Stimulated activated naive CD8-positive, alpha-beta T cell treated with anti-CD3 and anti-CD28 coated beads, Interleukin-15, Interleukin-2, amounts not matched to agents 100 ng/mL and 50 ng/mL, for 24 hours (primary cell): ENCODE measurements around the gene MTAP.

Experiments
- H3K27ac Mint-ChIP-seq: one replicate; pipeline ENCODE4 v1.8.0; 2021; ENCODE audit warnings: mild to moderate bottlenecking, mixed read lengths
- H3K27me3 Mint-ChIP-seq: one replicate; pipeline ENCODE4 v1.8.0; 2021; ENCODE audit warnings: mixed read lengths
- H3K36me3 Mint-ChIP-seq: one replicate; pipeline ENCODE4 v1.8.0; 2021; ENCODE audit warnings: low read depth, mixed read lengths
- H3K4me1 Mint-ChIP-seq: one replicate; pipeline ENCODE4 v1.8.0; 2021; ENCODE audit warnings: low read depth, mixed read lengths
- H3K4me3 Mint-ChIP-seq: one replicate; pipeline ENCODE4 v1.8.0; 2021; ENCODE audit warnings: mild to moderate bottlenecking, mixed read lengths
- H3K9me3 Mint-ChIP-seq: one replicate; pipeline ENCODE4 v1.8.0; 2021; ENCODE audit warnings: mixed read lengths

Gene MTAP

DNA sequence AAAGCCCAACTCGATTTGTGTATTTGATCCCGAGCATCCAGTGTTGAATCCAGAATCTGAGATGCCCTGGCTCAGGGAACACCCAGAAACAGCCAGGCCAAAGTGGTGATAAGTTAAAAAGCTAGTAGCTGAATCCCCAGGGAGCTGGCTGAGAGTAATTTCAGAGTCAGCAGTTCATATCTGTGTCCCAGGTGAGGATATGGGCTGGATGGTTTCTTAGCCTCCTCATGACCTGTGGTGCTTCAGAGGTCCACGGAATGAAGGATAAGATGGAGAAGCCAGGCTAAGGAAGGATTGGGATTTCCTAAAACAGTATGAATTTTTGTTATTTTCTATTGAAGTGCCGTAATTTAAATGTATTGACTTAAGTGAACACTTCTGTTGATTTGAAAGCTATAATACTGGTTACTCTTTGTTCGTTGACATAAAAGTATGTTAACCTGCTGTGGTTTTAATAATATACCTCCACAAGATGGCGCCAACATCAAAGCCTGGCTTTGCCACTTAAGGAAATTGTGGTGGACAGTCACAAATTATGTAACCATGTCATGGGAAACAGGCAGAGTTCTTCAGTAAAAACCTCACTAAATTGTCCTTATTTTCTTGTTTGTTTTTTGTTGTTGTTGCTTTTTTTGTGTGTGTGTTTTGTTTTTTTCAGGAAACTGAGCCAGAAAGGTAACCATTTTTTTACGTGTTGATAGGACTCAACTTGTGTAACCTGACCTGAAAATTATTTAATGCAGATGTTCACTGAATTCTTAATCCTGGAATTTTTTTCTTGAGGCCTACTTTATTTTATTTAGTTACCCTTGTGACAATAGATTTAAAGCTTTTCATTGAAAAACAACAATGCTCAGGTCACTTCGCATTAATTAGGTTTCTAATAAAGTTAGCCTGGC lies 11.4 kb downstream of the MTAP start:
- Mint-ChIP-seq H3K27ac (peak overlapping the region; percentile 49), H3K9me3 (no peaks in the 10 kb centered on the region), H3K4me3 (no peak overlapping the region), H3K4me1 (peaks cover 43% of the 10 kb centered on the region), H3K27me3 (no peaks in the 10 kb centered on the region), H3K36me3 (peaks cover 71% of the 10 kb centered on the region)

DNA sequence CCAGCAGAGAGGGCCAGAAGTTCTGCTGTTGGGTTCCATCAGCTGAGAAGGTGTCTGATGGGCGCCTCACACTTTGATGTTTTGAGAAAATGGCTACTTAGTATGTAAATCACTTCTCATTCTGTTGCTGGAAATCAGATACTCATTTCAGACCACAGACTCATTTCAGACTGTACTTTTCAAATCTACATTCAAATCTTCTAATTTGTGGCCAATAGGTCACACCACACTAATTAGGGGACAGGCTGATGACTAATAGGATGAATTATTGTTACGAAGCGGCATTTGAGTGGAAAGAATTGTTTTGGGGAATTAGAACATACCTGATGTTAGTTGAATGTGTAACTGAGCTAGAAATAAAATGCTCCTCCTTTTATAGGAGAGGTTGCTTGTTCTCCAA lies 13.2 kb downstream of the MTAP start:
- H3K27ac Mint-ChIP-seq = no peak overlapping the region
- H3K4me3 Mint-ChIP-seq = no peak overlapping the region
- peaks cover 75% of the 10 kb centered on the region for H3K36me3 Mint-ChIP-seq
- peaks cover 38% of the 10 kb centered on the region for H3K4me1 Mint-ChIP-seq
- no peaks in the 10 kb centered on the region for H3K9me3 Mint-ChIP-seq
- no peaks in the 10 kb centered on the region for H3K27me3 Mint-ChIP-seq

DNA sequence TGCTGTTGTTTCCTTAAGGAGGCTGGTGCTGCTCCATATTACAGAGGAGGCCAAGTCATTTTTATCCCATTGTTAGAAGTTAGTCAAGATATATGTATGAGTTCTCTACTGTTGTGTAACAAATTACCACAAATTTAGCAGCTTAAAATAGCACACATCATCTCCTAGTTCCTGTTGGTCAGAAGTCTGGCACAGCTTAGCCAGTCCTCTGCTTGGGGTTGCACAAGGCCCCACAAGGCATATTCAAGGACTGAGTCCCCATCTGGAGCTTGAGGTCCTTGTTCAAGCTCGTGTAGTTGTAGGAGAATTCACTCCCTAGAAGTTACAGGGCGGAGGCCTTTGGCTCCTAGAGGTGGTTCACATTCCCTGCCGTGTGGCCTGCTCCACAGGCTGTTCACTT lies 14.7 kb downstream of the MTAP start:
- Mint-ChIP-seq H3K4me3 (no peak overlapping the region), H3K36me3 (peaks cover 79% of the 10 kb centered on the region), H3K27me3 (no peaks in the 10 kb centered on the region), H3K9me3 (peaks cover 4% of the 10 kb centered on the region), H3K4me1 (peaks cover 37% of the 10 kb centered on the region), H3K27ac (no peak overlapping the region)

- Mint-ChIP-seq H3K27me3 (no peaks in the 10 kb centered on the region), H3K4me1 (peaks cover 42% of the 10 kb centered on the region), H3K36me3 (peaks cover 94% of the 10 kb centered on the region), H3K4me3 (no peak overlapping the region), H3K9me3 (peaks cover 8% of the 10 kb centered on the region), H3K27ac (no peak overlapping the region)
Measured at GRCh38 chr9:21825637-21826036, 23.2 kb downstream of the MTAP start.

- no peaks in the 10 kb centered on the region for H3K27me3 Mint-ChIP-seq
Measured at GRCh38 chr9:21828853-21829410, 26.5 kb downstream of the MTAP start.

DNA sequence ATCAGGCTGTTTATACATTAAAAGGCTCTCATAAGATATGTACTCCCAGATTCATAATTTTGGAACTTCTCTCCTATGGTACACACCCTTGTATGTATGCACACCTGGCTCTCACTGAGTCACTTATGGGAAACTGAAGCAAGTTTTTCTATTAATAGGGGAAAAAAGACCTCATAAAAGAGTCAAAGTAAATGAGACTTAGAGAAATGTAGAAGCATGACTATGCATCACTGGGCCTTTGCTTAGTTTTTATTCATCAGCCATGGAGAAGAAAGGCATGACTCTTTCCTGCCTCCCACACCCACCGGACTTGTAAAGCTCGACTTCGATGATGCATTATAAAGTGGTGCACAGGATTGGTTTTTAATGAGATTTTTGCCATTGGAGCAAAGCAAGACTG lies 28.2 kb downstream of the MTAP start:
- H3K9me3 Mint-ChIP-seq = no peaks in the 10 kb centered on the region
- no peaks in the 10 kb centered on the region for H3K27me3 Mint-ChIP-seq
- H3K4me3 Mint-ChIP-seq = no peak overlapping the region
- H3K27ac Mint-ChIP-seq = no peak overlapping the region
- peaks cover 89% of the 10 kb centered on the region for H3K36me3 Mint-ChIP-seq
- peaks cover 46% of the 10 kb centered on the region for H3K4me1 Mint-ChIP-seq

More at GRCh38 chr9:21828853-21829410, 26.5 kb downstream of the MTAP start:
- Mint-ChIP-seq H3K4me1 (peaks cover 50% of the 10 kb centered on the region), H3K4me3 (no peak overlapping the region), H3K36me3 (peaks cover 92% of the 10 kb centered on the region), H3K9me3 (no peaks in the 10 kb centered on the region), H3K27ac (no peak overlapping the region)

DNA sequence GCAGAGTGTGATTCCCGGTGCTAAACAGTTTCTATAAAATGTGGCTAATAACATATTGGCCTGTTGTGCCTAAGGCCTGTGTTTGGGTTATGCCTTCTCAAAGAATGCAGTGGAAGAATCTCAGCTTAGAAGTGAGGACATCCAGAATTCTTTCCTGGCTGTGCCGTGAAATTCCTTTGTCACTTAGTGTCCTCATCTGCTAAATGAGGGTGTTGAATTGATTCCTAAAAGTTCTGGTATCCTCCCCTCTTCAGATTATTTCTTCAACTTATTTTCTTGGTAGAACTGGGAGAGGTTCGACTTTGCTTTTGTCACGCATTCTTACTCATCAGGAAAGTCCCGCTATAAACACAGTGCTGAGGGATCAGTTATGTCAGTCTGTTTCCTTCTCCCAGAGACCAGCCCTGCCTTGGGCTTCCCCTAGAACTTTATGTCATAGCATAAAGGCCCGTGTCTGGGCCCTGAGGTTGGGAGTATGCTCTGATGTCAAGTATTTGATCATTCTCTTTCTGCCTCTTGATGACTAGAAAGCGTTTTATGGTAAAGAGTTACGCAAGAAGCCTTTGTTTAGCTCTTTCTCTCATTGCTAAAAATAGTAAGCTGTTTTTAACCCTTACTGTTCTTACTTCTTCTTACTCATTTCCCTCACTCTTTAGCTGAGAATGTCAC lies 29.5 kb downstream of the MTAP start:
- Mint-ChIP-seq H3K9me3 (no peaks in the 10 kb centered on the region), H3K27me3 (no peaks in the 10 kb centered on the region), H3K4me3 (no peak overlapping the region), H3K27ac (peak overlapping the region; percentile 76), H3K4me1 (peaks cover 60% of the 10 kb centered on the region), H3K36me3 (peaks cover 89% of the 10 kb centered on the region)

DNA sequence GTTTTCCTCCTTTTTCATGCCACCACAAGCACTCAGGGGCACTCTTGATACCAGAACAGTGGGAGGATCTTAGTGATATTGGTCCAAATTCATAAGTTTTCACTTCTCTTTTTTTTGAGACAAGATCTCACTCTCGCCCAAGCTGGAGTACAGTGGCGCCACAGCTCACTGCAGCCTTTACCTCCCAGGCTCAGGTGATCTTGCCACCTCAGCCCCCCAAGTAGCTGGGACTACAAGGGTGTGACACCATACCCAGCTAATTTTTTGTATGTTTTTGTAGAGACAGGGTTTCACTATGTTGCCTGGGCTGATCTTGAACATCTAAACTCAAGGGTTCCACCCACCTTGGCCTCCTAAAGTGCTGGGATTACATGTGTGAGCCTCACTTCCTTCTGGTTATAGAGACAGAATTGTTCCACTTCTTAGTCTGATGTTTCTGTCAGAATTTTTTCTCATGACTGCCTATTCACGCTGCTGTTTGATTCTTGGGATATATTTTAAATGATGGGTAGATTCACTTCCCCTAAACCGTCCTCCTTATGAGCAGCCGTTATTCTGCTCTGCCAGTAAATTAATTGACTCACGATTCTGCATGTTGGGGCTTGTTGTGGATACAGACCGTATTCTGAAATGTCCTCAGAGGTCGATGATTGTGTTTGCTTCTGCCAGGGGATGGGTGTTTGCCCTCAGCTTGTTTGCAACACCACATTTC lies 30.8 kb downstream of the MTAP start:
- Mint-ChIP-seq H3K27ac (peak overlapping the region; percentile 9), H3K27me3 (no peaks in the 10 kb centered on the region), H3K9me3 (no peaks in the 10 kb centered on the region), H3K4me3 (no peak overlapping the region), H3K4me1 (peaks cover 68% of the 10 kb centered on the region), H3K36me3 (peaks cover 90% of the 10 kb centered on the region)

DNA sequence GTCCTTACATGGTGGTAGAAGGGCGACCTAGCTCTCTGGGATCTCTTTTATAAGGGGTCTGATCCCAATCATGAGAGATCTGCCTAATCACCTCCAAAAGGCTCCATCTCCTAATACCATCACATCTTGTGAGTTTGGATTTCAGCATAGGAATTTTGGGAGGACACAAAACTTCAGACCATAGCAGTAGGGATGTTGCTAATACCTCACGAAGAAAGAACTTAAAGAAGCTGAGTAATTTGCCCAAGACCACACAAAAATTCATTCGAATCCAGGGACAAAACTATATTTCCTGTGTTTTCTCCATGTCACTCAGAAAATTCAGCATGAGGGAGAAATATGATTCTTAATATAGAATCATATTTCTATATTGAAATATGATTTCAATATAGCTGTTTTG lies 32.7 kb downstream of the MTAP start:
- peaks cover 3% of the 10 kb centered on the region for H3K9me3 Mint-ChIP-seq
- H3K4me3 Mint-ChIP-seq = no peak overlapping the region
- H3K27ac Mint-ChIP-seq = no peak overlapping the region
- no peaks in the 10 kb centered on the region for H3K27me3 Mint-ChIP-seq
- H3K4me1 Mint-ChIP-seq = peaks cover 60% of the 10 kb centered on the region
- peaks cover 90% of the 10 kb centered on the region for H3K36me3 Mint-ChIP-seq

DNA sequence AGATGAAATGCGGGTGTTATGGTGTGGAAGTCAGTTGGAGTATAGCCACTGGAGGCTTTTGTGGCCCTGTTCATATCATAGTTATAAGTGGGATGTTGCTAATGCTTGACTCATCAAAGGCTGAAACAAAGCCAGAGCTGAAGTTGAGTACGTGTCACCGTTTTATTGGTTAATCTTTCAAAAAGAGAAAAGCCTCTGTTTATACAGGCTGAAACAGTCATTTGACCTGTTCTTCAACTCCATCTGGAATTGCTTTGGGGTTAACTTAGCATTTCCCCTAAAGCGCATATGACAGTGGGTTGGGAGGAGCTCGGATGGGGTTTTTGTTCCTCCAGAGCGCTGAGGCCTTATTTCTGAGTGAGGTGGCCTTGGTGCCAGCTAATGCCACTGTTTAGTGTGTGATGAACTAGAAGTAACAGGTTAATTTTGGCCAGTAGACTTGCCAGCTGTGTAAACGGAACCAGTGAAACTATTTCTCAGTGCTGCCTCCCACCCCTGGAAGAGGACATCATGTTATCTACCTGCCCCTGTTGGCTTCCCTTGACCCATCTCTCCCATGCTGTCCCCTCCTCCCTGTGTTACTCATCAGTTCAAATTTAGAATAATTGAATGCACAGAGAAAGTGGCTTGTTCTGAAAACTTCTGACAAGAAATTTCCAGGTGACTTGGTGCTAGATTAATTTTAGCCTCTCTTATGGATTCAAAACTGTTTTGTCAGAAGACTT lies 34.2 kb downstream of the MTAP start:
- Mint-ChIP-seq H3K4me1 (peaks cover 45% of the 10 kb centered on the region), H3K36me3 (peaks cover 90% of the 10 kb centered on the region), H3K9me3 (peaks cover 8% of the 10 kb centered on the region), H3K4me3 (no peak overlapping the region), H3K27ac (peak overlapping the region; percentile 68), H3K27me3 (no peaks in the 10 kb centered on the region)

DNA sequence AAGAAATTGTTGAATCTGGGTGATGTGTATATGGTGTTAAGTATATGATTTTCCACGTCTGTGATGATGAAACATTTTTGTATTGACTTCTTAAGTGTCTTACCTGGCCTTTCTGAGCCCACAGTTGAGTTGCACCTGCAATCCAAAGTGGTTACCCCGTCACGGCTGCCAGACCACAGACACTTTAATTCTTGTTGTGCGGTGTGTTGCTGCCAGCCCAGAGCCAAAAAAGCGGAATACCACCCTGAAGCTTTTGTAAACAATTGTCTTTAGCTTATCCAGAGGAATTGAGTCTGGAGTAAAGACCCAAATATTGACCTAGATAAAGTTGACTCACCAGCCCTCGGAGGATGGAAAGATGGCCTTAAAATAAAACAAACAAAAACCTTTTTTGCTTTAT lies 35.1 kb downstream of the MTAP start:
- H3K27ac Mint-ChIP-seq = no peak overlapping the region
- H3K27me3 Mint-ChIP-seq = no peaks in the 10 kb centered on the region
- H3K9me3 Mint-ChIP-seq = peaks cover 8% of the 10 kb centered on the region
- H3K36me3 Mint-ChIP-seq = peaks cover 95% of the 10 kb centered on the region
- H3K4me3 Mint-ChIP-seq = no peak overlapping the region
- peaks cover 36% of the 10 kb centered on the region for H3K4me1 Mint-ChIP-seq

- H3K9me3 Mint-ChIP-seq = peaks cover 17% of the 10 kb centered on the region
- peaks cover 22% of the 10 kb centered on the region for H3K4me1 Mint-ChIP-seq
Measured at GRCh38 chr9:21840647-21841046, 38.2 kb downstream of the MTAP start.

GRCh38 chr9:21841133-21841532 lies 38.7 kb downstream of the MTAP start:
- H3K9me3 Mint-ChIP-seq = peaks cover 22% of the 10 kb centered on the region
- no peaks in the 10 kb centered on the region for H3K27me3 Mint-ChIP-seq
- H3K27ac Mint-ChIP-seq = no peak overlapping the region
- peaks cover 98% of the 10 kb centered on the region for H3K36me3 Mint-ChIP-seq
- H3K4me1 Mint-ChIP-seq = peaks cover 17% of the 10 kb centered on the region
- no peak overlapping the region for H3K4me3 Mint-ChIP-seq

More at GRCh38 chr9:21840647-21841046, 38.2 kb downstream of the MTAP start:
- peaks cover 98% of the 10 kb centered on the region for H3K36me3 Mint-ChIP-seq
- no peak overlapping the region for H3K4me3 Mint-ChIP-seq
- no peaks in the 10 kb centered on the region for H3K27me3 Mint-ChIP-seq
- no peak overlapping the region for H3K27ac Mint-ChIP-seq

DNA sequence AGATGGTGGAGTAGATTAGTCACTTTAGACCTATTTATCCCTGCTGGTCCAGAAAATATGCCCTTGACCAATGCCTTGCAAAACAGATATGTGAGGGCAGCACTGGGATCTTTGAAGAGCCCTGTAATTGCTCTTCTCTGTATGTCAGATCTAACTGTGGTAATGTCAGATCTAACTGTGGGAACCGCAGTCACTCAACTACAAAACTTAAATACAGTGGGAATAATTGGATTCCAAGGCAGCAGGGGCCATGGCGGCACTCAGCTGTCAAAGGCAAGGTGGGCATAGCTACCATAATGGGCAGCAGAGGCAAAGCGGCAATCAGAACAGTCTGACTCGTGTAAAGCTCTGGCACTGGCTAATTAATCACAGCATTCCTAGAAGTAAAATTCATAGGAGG lies 46.2 kb downstream of the MTAP start:
- H3K27me3 Mint-ChIP-seq = no peaks in the 10 kb centered on the region
- peaks cover 9% of the 10 kb centered on the region for H3K9me3 Mint-ChIP-seq
- H3K4me1 Mint-ChIP-seq = peaks cover 16% of the 10 kb centered on the region
- H3K4me3 Mint-ChIP-seq = no peak overlapping the region
- H3K27ac Mint-ChIP-seq = no peak overlapping the region
- H3K36me3 Mint-ChIP-seq = peaks cover 94% of the 10 kb centered on the region
